Measurements from ENCODE around the gene TNN. TPM values are rescaled to one million over a fixed set of nuclear protein-coding genes. Genes with fewer than 3 reads are reported as not detected.

The TNN gene
- total RNA-seq, 1 donor from 2014 or later, result not detected

GRCh38 chr1:175171036-175171913 is 103.6 kb downstream of the TNN start:
- H3K4me3 Mint-ChIP-seq, result no peak overlapping the region
- H3K27me3 Mint-ChIP-seq, result no peaks in the 10 kb centered on the region
- H3K27ac Mint-ChIP-seq, result peak overlapping the region; percentile 42
- DNase-seq, result no peak
- peaks cover 77% of the 10 kb centered on the region for H3K36me3 Mint-ChIP-seq (ENCODE audit: low read depth)
- peaks cover 60% of the 10 kb centered on the region for H3K4me1 Mint-ChIP-seq
- H3K9me3 Mint-ChIP-seq, result peaks cover 2% of the 10 kb centered on the region
- intact Hi-C loops (cut with micrococcal nuclease), result no loop called here

DNA sequence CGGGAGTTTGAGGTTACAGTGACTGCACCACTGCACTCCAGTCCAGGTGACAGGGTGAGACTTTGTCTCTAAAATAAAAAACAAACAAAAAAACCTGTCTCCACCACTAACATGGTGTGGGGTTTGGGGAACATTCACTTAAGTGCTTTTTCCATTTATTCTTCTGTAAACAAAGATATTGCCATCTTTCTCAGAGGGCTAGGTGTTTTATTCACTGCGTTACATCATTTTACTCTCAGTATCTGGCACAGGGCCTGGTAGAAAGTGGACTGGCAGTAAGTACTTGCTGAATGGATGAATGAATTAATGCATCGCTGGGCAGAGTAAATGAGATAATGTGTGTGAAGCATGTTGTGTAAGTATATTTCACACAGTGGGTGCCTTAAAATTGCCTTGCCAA is 104.9 kb downstream of the TNN start:
- H3K27me3 Mint-ChIP-seq, result no peaks in the 10 kb centered on the region
- H3K27ac Mint-ChIP-seq, result no peak overlapping the region
- no peak for DNase-seq
- H3K36me3 Mint-ChIP-seq (ENCODE audit: low read depth), result peaks cover 79% of the 10 kb centered on the region
- no peak overlapping the region for H3K4me3 Mint-ChIP-seq
- peaks cover 61% of the 10 kb centered on the region for H3K4me1 Mint-ChIP-seq
- intact Hi-C loops (cut with micrococcal nuclease), result no loop called here
- peaks cover 3% of the 10 kb centered on the region for H3K9me3 Mint-ChIP-seq

DNA sequence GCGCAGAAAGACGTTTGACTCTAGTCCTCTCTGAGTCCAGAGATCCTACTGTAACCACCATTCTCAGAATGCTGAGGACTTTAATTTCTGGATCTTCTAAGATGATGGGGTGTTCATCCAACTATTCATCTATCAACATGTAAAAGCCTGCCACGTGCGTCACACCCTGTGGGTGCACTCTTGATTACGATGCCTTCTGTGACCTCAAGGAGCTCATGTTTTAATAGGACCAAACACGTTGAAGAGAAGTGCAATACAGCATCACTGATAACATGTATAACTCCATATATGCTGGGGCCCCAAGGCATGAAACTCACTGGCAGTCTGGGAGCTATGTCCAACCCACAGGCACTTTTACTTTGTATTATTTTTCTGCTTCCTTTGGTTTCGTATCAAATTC is 105.9 kb downstream of the TNN start:
- no peaks in the 10 kb centered on the region for H3K27me3 Mint-ChIP-seq
- H3K27ac Mint-ChIP-seq, result peak overlapping the region; percentile 64
- DNase-seq, result no peak
- intact Hi-C loops (cut with micrococcal nuclease), result no loop called here
- no peak overlapping the region for H3K4me3 Mint-ChIP-seq
- peaks cover 63% of the 10 kb centered on the region for H3K4me1 Mint-ChIP-seq
- H3K36me3 Mint-ChIP-seq (ENCODE audit: low read depth), result peaks cover 80% of the 10 kb centered on the region
- peaks cover 3% of the 10 kb centered on the region for H3K9me3 Mint-ChIP-seq

GRCh38 chr1:175174309-175175102 is 106.9 kb downstream of the TNN start:
- Mint-ChIP-seq H3K36me3 (ENCODE audit: low read depth) (peaks cover 81% of the 10 kb centered on the region), H3K27ac (peak overlapping the region; percentile 22)

DNA sequence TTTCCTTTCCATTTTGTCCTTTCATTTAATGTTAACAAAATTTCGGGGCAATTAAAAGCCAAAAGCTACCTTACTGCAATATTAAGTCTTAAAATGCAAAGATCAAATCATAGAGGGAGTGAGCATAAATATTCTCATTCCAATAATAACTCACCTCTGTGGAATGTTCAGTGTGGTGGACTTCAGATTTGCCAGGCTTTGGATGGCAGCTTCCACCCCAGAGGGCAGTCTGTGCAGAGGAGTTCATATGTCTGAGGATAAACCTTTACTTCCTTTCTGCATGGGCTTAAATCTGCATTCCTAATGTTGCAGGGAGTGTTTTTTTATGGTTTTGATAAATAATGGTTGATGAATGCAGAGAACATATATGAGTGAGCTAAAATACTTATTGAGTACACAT is 108.6 kb downstream of the TNN start:
- H3K4me3 Mint-ChIP-seq, result no peak overlapping the region
- no peaks in the 10 kb centered on the region for H3K27me3 Mint-ChIP-seq
- H3K4me1 Mint-ChIP-seq, result peaks cover 55% of the 10 kb centered on the region
- intact Hi-C loops (cut with micrococcal nuclease), result loop anchor here (1.0 kb wide), 1 partner anchor 12 kb away; no protein-coding TSS in a partner anchor
- DNase-seq, result no peak
- H3K36me3 Mint-ChIP-seq (ENCODE audit: low read depth), result peaks cover 79% of the 10 kb centered on the region
- peaks cover 5% of the 10 kb centered on the region for H3K9me3 Mint-ChIP-seq
- H3K27ac Mint-ChIP-seq, result no peak overlapping the region

More at GRCh38 chr1:175174309-175175102, 106.9 kb downstream of the TNN start:
- Mint-ChIP-seq H3K27me3 (no peaks in the 10 kb centered on the region), H3K4me1 (peaks cover 61% of the 10 kb centered on the region), H3K9me3 (peaks cover 3% of the 10 kb centered on the region), H3K4me3 (no peak overlapping the region)
- DNase-seq, result no peak
- intact Hi-C loops (cut with micrococcal nuclease), result no loop called here

DNA sequence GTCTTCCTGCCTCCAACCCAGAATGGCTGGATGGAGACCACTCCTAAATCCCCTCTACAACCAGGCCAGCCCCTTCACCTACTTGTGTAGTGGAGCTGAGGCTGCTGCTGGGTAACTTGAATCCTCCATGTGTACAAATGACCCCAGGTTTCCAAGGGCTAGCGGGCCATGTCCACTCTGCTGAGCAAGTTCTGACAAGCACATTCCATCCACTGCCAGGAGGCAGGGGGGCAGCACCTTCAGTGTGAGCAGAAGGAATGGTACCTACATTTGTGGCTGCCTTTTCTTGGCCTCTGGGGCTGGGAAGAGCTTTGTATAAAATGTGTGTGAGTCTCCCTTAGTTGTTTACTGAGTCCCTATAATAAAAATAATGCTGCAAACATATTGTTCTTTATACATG is 110.4 kb downstream of the TNN start:
- intact Hi-C loops (cut with micrococcal nuclease), result no loop called here
- Mint-ChIP-seq H3K9me3 (peaks cover 8% of the 10 kb centered on the region), H3K27ac (peak overlapping the region; percentile 32), H3K36me3 (ENCODE audit: low read depth) (peaks cover 84% of the 10 kb centered on the region), H3K27me3 (no peaks in the 10 kb centered on the region), H3K4me3 (no peak overlapping the region), H3K4me1 (peaks cover 60% of the 10 kb centered on the region)
- DNase-seq, result no peak

DNA sequence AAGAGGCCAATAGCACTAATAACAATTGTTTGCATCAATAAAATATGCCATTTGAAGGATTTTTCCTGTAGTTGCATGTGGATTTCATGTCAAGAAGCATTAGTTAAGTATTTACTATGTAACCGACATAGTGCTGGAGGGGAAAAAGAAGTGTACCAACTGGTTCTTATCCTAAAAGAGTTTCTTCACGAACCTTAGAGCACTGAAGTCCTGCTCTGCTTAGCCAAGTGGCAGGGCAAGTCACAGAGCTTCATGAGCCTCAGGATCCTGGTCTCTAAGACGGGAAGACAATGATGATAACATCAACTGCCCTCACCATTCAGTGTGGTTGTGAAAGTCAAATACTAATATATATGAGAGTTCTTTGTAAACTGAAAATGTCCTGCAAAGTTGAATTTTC is 110.8 kb downstream of the TNN start:
- H3K9me3 Mint-ChIP-seq, result peaks cover 8% of the 10 kb centered on the region
- DNase-seq, result no peak
- H3K4me1 Mint-ChIP-seq, result peaks cover 62% of the 10 kb centered on the region
- H3K4me3 Mint-ChIP-seq, result no peak overlapping the region
- peak overlapping the region; percentile 32 for H3K27ac Mint-ChIP-seq
- peaks cover 82% of the 10 kb centered on the region for H3K36me3 Mint-ChIP-seq (ENCODE audit: low read depth)
- no peaks in the 10 kb centered on the region for H3K27me3 Mint-ChIP-seq
- intact Hi-C loops (cut with micrococcal nuclease), result no loop called here

GRCh38 chr1:175179837-175180590 is 112.4 kb downstream of the TNN start:
- Mint-ChIP-seq H3K4me1 (peaks cover 61% of the 10 kb centered on the region), H3K27me3 (no peaks in the 10 kb centered on the region), H3K9me3 (peaks cover 8% of the 10 kb centered on the region), H3K4me3 (no peak overlapping the region), H3K27ac (peak overlapping the region; percentile 68), H3K36me3 (ENCODE audit: low read depth) (peaks cover 72% of the 10 kb centered on the region)
- DNase-seq, result no peak
- intact Hi-C loops (cut with micrococcal nuclease), result no loop called here

DNA sequence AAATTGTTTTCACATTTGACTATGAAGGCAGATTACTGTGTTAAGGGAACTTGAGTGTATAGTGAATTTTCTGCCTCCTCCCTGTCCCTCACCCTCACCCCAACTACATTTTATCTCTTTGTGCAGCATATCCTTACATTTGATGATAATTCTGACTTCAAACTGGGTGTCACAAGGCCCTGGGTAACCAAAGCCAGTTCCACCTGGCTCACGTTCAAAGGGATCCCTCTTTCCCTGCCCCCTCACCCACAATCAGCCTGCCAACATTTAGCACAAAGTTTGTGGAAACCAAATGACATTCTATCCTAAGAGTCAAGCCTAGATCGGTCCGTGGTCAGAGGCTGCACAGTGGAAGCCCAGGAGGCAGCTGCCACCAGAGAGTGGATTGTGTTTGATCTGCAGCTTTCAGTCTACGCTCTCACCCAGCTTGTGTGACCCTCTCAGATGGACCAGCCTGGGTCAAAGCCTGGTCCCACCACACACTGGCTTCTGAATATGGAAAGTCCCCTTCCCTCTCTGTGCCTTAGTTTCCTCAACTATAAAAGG is 114.6 kb downstream of the TNN start:
- Mint-ChIP-seq H3K4me1 (peaks cover 79% of the 10 kb centered on the region), H3K27ac (peak overlapping the region; percentile 69), H3K4me3 (no peak overlapping the region), H3K36me3 (ENCODE audit: low read depth) (peaks cover 73% of the 10 kb centered on the region), H3K9me3 (peaks cover 5% of the 10 kb centered on the region), H3K27me3 (no peaks in the 10 kb centered on the region)
- no peak for DNase-seq
- intact Hi-C loops (cut with micrococcal nuclease), result no loop called here

GRCh38 chr1:175183586-175183985 is 116.0 kb downstream of the TNN start:
- H3K27me3 Mint-ChIP-seq, result no peaks in the 10 kb centered on the region
- peak overlapping the region; percentile 34 for H3K27ac Mint-ChIP-seq
- intact Hi-C loops (cut with micrococcal nuclease), result no loop called here
- H3K4me3 Mint-ChIP-seq, result no peak overlapping the region
- H3K36me3 Mint-ChIP-seq (ENCODE audit: low read depth), result peaks cover 74% of the 10 kb centered on the region
- DNase-seq, result no peak
- H3K9me3 Mint-ChIP-seq, result peaks cover 5% of the 10 kb centered on the region
- H3K4me1 Mint-ChIP-seq, result peaks cover 79% of the 10 kb centered on the region

- Mint-ChIP-seq H3K27ac (no peak overlapping the region), H3K4me3 (peak overlapping the region; percentile 99), H3K27me3 (no peaks in the 10 kb centered on the region), H3K36me3 (ENCODE audit: low read depth) (peaks cover 75% of the 10 kb centered on the region), H3K4me1 (peaks cover 89% of the 10 kb centered on the region), H3K9me3 (peaks cover 5% of the 10 kb centered on the region)
- intact Hi-C loops (cut with micrococcal nuclease), result no loop called here
- DNase-seq, result no peak
These were observed 118.3 kb downstream of the TNN start for GRCh38 chr1:175185903-175186302.

DNA sequence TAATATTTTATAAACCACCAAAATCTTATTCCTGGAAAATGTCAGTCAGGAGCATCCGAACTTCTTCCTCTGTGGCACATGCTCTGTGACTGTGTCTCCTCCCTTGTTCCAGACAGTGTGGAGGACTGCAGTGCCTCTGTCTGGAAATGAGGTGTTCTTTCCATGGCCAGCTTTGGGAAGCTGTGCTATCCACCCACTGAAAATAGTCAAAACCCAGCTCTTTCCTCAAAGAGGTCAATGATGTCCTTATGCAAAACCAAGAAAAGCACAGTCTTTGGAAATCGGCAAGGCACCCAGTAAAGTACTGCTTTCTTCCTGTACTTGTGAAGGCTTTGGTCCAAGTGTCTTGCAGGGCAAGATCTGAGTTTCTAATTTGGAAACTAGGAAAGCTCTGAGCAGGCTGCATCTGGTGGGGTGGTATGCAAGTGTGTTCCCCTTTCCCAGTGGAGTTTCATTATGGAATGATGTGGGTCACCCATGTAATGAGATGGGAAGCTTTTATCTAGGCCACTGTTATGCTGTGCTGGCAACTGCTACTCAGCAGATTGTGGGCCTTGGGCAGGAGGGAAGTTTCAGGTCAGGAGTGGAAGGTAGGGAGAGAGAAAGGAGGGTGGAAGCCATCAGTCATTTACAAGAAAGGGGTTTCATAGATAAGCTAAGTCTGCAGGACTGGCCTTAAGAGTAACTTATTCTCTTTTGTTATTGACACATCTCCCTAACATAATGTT is 119.0 kb downstream of the TNN start:
- Mint-ChIP-seq H3K4me3 (peak overlapping the region; percentile 99), H3K9me3 (no peaks in the 10 kb centered on the region), H3K36me3 (ENCODE audit: low read depth) (peaks cover 68% of the 10 kb centered on the region), H3K27me3 (no peaks in the 10 kb centered on the region), H3K4me1 (peaks cover 87% of the 10 kb centered on the region), H3K27ac (peak overlapping the region; percentile 81)
- DNase-seq, result no peak
- intact Hi-C loops (cut with micrococcal nuclease), result no loop called here

- H3K36me3 Mint-ChIP-seq (ENCODE audit: low read depth), result peaks cover 56% of the 10 kb centered on the region
- no peaks in the 10 kb centered on the region for H3K27me3 Mint-ChIP-seq
- intact Hi-C loops (cut with micrococcal nuclease), result loop anchor here (1.0 to 2.0 kb wide), 5 partner anchors 13 to 166 kb away; partner anchors contain the start of gene MRPS14
- no peaks in the 10 kb centered on the region for H3K9me3 Mint-ChIP-seq
- H3K27ac Mint-ChIP-seq, result peak overlapping the region; percentile 81
- H3K4me3 Mint-ChIP-seq, result peak overlapping the region; percentile 99
- H3K4me1 Mint-ChIP-seq, result peaks cover 70% of the 10 kb centered on the region
- peak; percentile 89 for DNase-seq
These were observed 121.3 kb downstream of the TNN start for GRCh38 chr1:175188936-175189335.

Data from activated CD4-positive, alpha-beta T cell treated with anti-CD3 and anti-CD28 coated beads, Interleukin-2, amount 10 ng/mL, durations not matched to agents 24 days and 14 days (primary cell).